LNCaP clone FGC (cell line): ENCODE measurements around the gene DDX20.
A peak's percentile ranks its signal among the peaks of the same experiment; 100 is the strongest.

Experiments used
- DNase-seq: peaks from one replicate; pipeline ENCODE4 v3.0.0-alpha.2; 2011; ENCODE audit warnings: low read depth
- H3K4me3 ChIP-seq: 2 replicates; pipeline ENCODE4 v1.5.1; 2011; ENCODE audit warnings: mild to moderate bottlenecking, low read depth, low read length, control low read depth
- CTCF ChIP-seq: IDR thresholded peaks from 2 replicates; pipeline ENCODE4 v1.5.1; 2012; ENCODE audit warnings: mild to moderate bottlenecking; ENCODE audit not compliant: control insufficient read depth, insufficient read depth; ENCODE audit errors: extremely low read depth

Gene DDX20

GRCh38 chr1:111736548-111737215 lies 19.0 kb upstream of the DDX20 start:
- H3K4me3 ChIP-seq = no peak overlapping the region
- no peak for DNase-seq
- TF ChIP-seq CTCF = no peak

- no peak for DNase-seq
- no peak for TF ChIP-seq CTCF
- peak overlapping the region; percentile 62 for H3K4me3 ChIP-seq
Observed at GRCh38 chr1:111737216-111738132, 18.2 kb upstream of the DDX20 start.

GRCh38 chr1:111738133-111738435 lies 17.6 kb upstream of the DDX20 start:
- DNase-seq = no peak
- TF ChIP-seq CTCF = no peak

GRCh38 chr1:111738436-111739193 lies 17.1 kb upstream of the DDX20 start:
- TF ChIP-seq CTCF = no peak
- peak; percentile 21 for DNase-seq
- H3K4me3 ChIP-seq = peak overlapping the region; percentile 62

More at GRCh38 chr1:111738133-111738435, 17.6 kb upstream of the DDX20 start:
- H3K4me3 ChIP-seq = peak overlapping the region; percentile 62

- DNase-seq = peak; percentile 25
- peak within 1 kb of the TSS; percentile 62 for H3K4me3 ChIP-seq
- no peak for TF ChIP-seq CTCF
Observed at GRCh38 chr1:111739194-111739924, 16.3 kb upstream of the DDX20 start, which contains the start of gene INKA2. INKA2 (minus strand) TSS chr1:111739395; CDS start chr1:111739242, 153 bp downstream.
